HEK293 (cell line): ENCODE results near the gene C5orf15.
A peak's percentile ranks its signal among the peaks of the same experiment; 100 is the strongest.

ENCODE experiments used
- CTCF ChIA-PET: fragments of 350-600 bp; formaldehyde crosslinking; extraction: SDS; loops from one replicate; lab custom pipeline; 2021; ENCODE audit warnings: antibody characterized with exemption; lab: Yijun Ruan, JAX
- POLR2A ChIA-PET: fragments of 300-600 bp; formaldehyde crosslinking; extraction: SDS; loops from one replicate; lab custom pipeline; 2020; ENCODE audit warnings: antibody characterized with exemption, inconsistent platforms; lab: Yijun Ruan, JAX
- H3K27ac ChIP-seq: fragments of 200-500 bp; sonication (Bioruptor generic); 2 replicates; pipeline ENCODE4 v1.5.1; 2014; ENCODE audit warnings: low read depth, low read length, control low read depth, inconsistent platforms; ENCODE audit errors: extremely low read depth
- H3K36me3 ChIP-seq, 2 experiments: fragments of 200-500 bp in 1 of 2; sonication (Bioruptor generic) in 1 of 2; 1 replicate in 1 of 2; 2 replicates in 1 of 2; pipeline ENCODE4 v1.5.1; 2014 to 2017; ENCODE audit warnings: inconsistent platforms in 2 of 2, low read length in 2 of 2; ENCODE audit not compliant: control insufficient read depth in 2 of 2, insufficient read depth in 1 of 2
- H3K4me1 ChIP-seq: fragments of 200-500 bp; sonication (Bioruptor generic); 2 replicates; pipeline ENCODE4 v1.5.1; 2014; ENCODE audit warnings: mild to moderate bottlenecking, low read length, inconsistent platforms; ENCODE audit not compliant: control insufficient read depth, insufficient read depth
- H3K4me3 ChIP-seq: 2 replicates; pipeline ENCODE4 v1.5.1; 2011; ENCODE audit warnings: low read depth, mild to moderate bottlenecking, control low read depth, low read length, moderate library complexity
- H3K9me3 ChIP-seq: fragments of 200-500 bp; sonication (Bioruptor generic); 2 replicates; pipeline ENCODE4 v1.5.1; 2014; ENCODE audit warnings: low read depth, low read length, inconsistent platforms; ENCODE audit not compliant: control insufficient read depth, insufficient read depth
- BCL11A ChIP-seq: fragments of 450-650 bp; formaldehyde crosslinking; IDR thresholded peaks from 2 replicates; pipeline ENCODE4 v1.5.1; 2016; ENCODE audit warnings: low read depth, missing biosample characterization, missing genetic modification characterization
- GLI2 ChIP-seq: fragments of 450-650 bp; formaldehyde crosslinking; IDR thresholded peaks from 2 replicates; pipeline ENCODE4; 2017; ENCODE audit warnings: missing biosample characterization, missing genetic modification characterization, low read depth, borderline replicate concordance
- HOXA7 ChIP-seq: sonication (generic); formaldehyde crosslinking; IDR thresholded peaks from 2 replicates; pipeline ENCODE4 v1.8.1; 2022; ENCODE audit warnings: missing genetic modification reagents, borderline replicate concordance
- KLF1 ChIP-seq: fragments of 450-650 bp; formaldehyde crosslinking; IDR thresholded peaks from 2 replicates; pipeline ENCODE4 v1.5.1; 2016; ENCODE audit warnings: missing biosample characterization, missing genetic modification characterization
- REPIN1 ChIP-seq: fragments of 450-650 bp; formaldehyde crosslinking; IDR thresholded peaks from 2 replicates; pipeline ENCODE4 v1.5.1; 2017; ENCODE audit warnings: missing biosample characterization, missing genetic modification characterization, low read depth
- SP2 ChIP-seq: fragments of 450-650 bp; formaldehyde crosslinking; IDR thresholded peaks from 2 replicates; pipeline ENCODE4 v1.5.1; 2016; ENCODE audit warnings: missing biosample characterization, missing genetic modification characterization
- ZBTB48 ChIP-seq: fragments of 450-650 bp; formaldehyde crosslinking; IDR thresholded peaks from 2 replicates; pipeline ENCODE4 v1.5.1; 2016; ENCODE audit warnings: missing biosample characterization, missing genetic modification characterization
- ZFHX2 ChIP-seq: fragments of 450-650 bp; formaldehyde crosslinking; conservative IDR thresholded peaks from 2 replicates; pipeline ENCODE4 v1.5.1; 2016; ENCODE audit warnings: missing biosample characterization, missing genetic modification characterization
- ZFP37 ChIP-seq: fragments of 450-650 bp; formaldehyde crosslinking; IDR thresholded peaks from 2 replicates; pipeline ENCODE4 v1.5.1; 2016; ENCODE audit warnings: missing biosample characterization, missing genetic modification characterization
- ZNF112 ChIP-seq: fragments of 450-650 bp; formaldehyde crosslinking; IDR thresholded peaks from 2 replicates; pipeline ENCODE4 v1.5.0; 2017; ENCODE audit warnings: missing biosample characterization, missing genetic modification characterization
- ZNF174 ChIP-seq: fragments of 450-650 bp; formaldehyde crosslinking; IDR thresholded peaks from 2 replicates; pipeline ENCODE4 v1.5.0; 2017; ENCODE audit warnings: missing biosample characterization, mild to moderate bottlenecking, missing genetic modification characterization
- ZNF211 ChIP-seq: fragments of 450-650 bp; formaldehyde crosslinking; IDR thresholded peaks from 2 replicates; pipeline ENCODE4 v1.5.1; 2016; ENCODE audit warnings: low read depth, missing biosample characterization, missing genetic modification characterization
- ZNF221 ChIP-seq: fragments of 450-650 bp; formaldehyde crosslinking; IDR thresholded peaks from 2 replicates; pipeline ENCODE4 v1.5.1; 2017; ENCODE audit warnings: missing biosample characterization, missing genetic modification characterization, borderline replicate concordance
- ZNF24 ChIP-seq: fragments of 450-650 bp; formaldehyde crosslinking; IDR thresholded peaks from 2 replicates; pipeline ENCODE4 v1.5.1; 2016; ENCODE audit warnings: missing biosample characterization, missing genetic modification characterization
- ZNF248 ChIP-seq: fragments of 450-650 bp; formaldehyde crosslinking; IDR thresholded peaks from 2 replicates; pipeline ENCODE4 v1.5.1; 2017; ENCODE audit warnings: missing biosample characterization, missing genetic modification characterization
- ZNF292 ChIP-seq: fragments of 450-650 bp; formaldehyde crosslinking; IDR thresholded peaks from 2 replicates; pipeline ENCODE4 v1.5.1; 2016; ENCODE audit warnings: low read depth, missing biosample characterization, missing genetic modification characterization, borderline replicate concordance
- ZNF350 ChIP-seq: fragments of 450-650 bp; formaldehyde crosslinking; IDR thresholded peaks from 2 replicates; pipeline ENCODE4 v1.5.0; 2017; ENCODE audit warnings: missing biosample characterization, mild to moderate bottlenecking, missing genetic modification characterization
- ZNF501 ChIP-seq: fragments of 450-650 bp; formaldehyde crosslinking; IDR thresholded peaks from 2 replicates; pipeline ENCODE4 v1.5.1; 2016; ENCODE audit warnings: missing biosample characterization, missing genetic modification characterization
- ZNF549 ChIP-seq: fragments of 450-650 bp; IDR thresholded peaks from 2 replicates; pipeline ENCODE4 v1.5.1; 2018; ENCODE audit warnings: missing biosample characterization, missing genetic modification characterization, mild to moderate bottlenecking, inconsistent platforms, moderate library complexity
- ZNF571 ChIP-seq: fragments of 450-650 bp; formaldehyde crosslinking; IDR thresholded peaks from 2 replicates; pipeline ENCODE4 v1.5.0; 2017; ENCODE audit warnings: missing biosample characterization, missing genetic modification characterization
- ZNF600 ChIP-seq: fragments of 450-650 bp; formaldehyde crosslinking; IDR thresholded peaks from 2 replicates; pipeline ENCODE4 v1.5.1; 2016; ENCODE audit warnings: missing biosample characterization, missing genetic modification characterization
- ZNF610 ChIP-seq: fragments of 450-650 bp; formaldehyde crosslinking; IDR thresholded peaks from 2 replicates; pipeline ENCODE4 v1.5.1; 2016; ENCODE audit warnings: missing biosample characterization, missing genetic modification characterization, borderline replicate concordance
- ZNF629 ChIP-seq: fragments of 450-650 bp; formaldehyde crosslinking; IDR thresholded peaks from 2 replicates; pipeline ENCODE4 v1.5.1; 2017; ENCODE audit warnings: missing biosample characterization, missing genetic modification characterization
- ZNF658 ChIP-seq: fragments of 450-650 bp; formaldehyde crosslinking; IDR thresholded peaks from 2 replicates; pipeline ENCODE4; 2016; ENCODE audit warnings: missing biosample characterization, missing genetic modification characterization
- ZNF670 ChIP-seq: fragments of 450-650 bp; formaldehyde crosslinking; IDR thresholded peaks from 2 replicates; pipeline ENCODE4 v1.5.1; 2016; ENCODE audit warnings: missing biosample characterization, missing genetic modification characterization, low read depth
- ZNF76 ChIP-seq: fragments of 450-650 bp; formaldehyde crosslinking; IDR thresholded peaks from 2 replicates; pipeline ENCODE4; 2016; ENCODE audit warnings: low read depth, missing biosample characterization, missing genetic modification characterization, borderline replicate concordance
- ZNF791 ChIP-seq: fragments of 450-650 bp; formaldehyde crosslinking; IDR thresholded peaks from 2 replicates; pipeline ENCODE4 v1.5.1; 2016; ENCODE audit warnings: missing biosample characterization, missing genetic modification characterization
- ZSCAN16 ChIP-seq: fragments of 450-650 bp; formaldehyde crosslinking; IDR thresholded peaks from 2 replicates; pipeline ENCODE4 v1.5.1; 2016; ENCODE audit warnings: missing biosample characterization, missing genetic modification characterization
- ZSCAN23 ChIP-seq: fragments of 450-650 bp; formaldehyde crosslinking; IDR thresholded peaks from 2 replicates; pipeline ENCODE4 v1.5.1; 2016; ENCODE audit warnings: missing biosample characterization, missing genetic modification characterization
- TF ChIP-seq, protein P1 (sequence below): fragments of 450-650 bp; formaldehyde crosslinking; IDR thresholded peaks from 2 replicates; pipeline ENCODE4 v1.5.1; 2017; ENCODE audit warnings: missing biosample characterization, missing genetic modification characterization
- TF ChIP-seq, protein P2 (sequence below): fragments of 450-650 bp; formaldehyde crosslinking; IDR thresholded peaks from 2 replicates; pipeline ENCODE4 v1.5.1; 2017; ENCODE audit warnings: missing biosample characterization, mild to moderate bottlenecking, missing genetic modification characterization, moderate library complexity
- TF ChIP-seq, protein P3 (sequence below): fragments of 450-650 bp; IDR thresholded peaks from 2 replicates; pipeline ENCODE4 v1.5.1; 2018; ENCODE audit warnings: missing biosample characterization, mild to moderate bottlenecking, missing genetic modification characterization

The C5orf15 gene

DNA sequence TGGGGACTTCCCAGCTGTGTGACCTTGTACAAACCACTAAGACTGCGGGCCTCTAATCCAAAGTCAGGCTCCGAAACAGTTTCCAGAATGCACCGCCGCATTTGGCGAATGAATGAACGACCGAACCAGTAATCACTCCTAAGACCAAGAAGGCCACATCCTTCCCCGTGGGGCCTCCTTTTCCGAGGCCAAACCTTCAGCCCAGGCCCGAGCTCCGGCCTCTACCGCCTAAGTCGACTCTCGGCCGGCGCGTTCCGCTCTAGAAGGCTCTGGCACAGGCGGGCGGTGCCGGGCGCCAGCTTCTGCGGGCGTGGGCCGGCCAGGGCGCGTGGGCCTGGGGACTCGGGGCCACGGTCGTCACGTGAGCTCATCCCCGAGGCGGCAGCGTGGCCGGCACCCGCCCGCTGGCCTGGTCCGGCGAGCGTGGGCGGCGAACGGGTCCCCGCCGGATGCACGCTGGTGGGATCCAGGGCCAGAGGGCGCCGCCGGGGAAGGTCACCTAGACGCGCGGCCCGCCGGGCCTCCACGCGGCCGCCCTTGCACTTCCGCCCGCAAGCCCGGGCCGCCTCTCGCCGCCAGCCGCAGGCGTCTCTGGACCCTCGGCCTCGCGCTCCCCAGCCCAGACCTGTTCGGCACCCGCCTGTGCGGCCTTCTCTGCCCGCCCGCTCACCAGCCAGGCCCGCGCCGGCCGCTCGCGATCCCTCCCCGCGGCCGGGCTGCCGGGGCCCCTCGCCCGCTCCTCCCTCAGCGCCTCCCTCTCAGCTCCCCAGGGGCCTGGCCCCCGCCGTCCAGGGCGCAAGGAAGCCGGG, 35.6 kb upstream of the C5orf15 start:
- Histone ChIP-seq H3K27ac (peak overlapping the region; percentile 98), H3K36me3 (peaks cover 8 to 38% of the 10 kb centered on the region in 2 experiments; a peak in 2 of 3 replicates), H3K4me3 (peak overlapping the region; percentile 80), H3K9me3 (no peaks in the 10 kb centered on the region), H3K4me1 (peaks cover 3% of the 10 kb centered on the region)
- ChIA-PET POLR2A (interaction anchor here (1.1 to 2.3 kb wide), 3 partner anchors 7 to 15 kb away, joined by 3 to 8 read pairs (median 4); no protein-coding TSS in a partner anchor), CTCF (interaction anchor here (0.6 to 1.1 kb wide), 3 partner anchors 18 to 369 kb away, joined by 3 read pairs; no protein-coding TSS in a partner anchor)
- TF ChIP-seq ZNF670 (tag by site-specific recombination) (no peak), ZFHX2 (tag by site-specific recombination) (peak; percentile 95), SP2 (tag by site-specific recombination) (peak; percentile 32), KLF1 (no peak), GLI2 (tag by site-specific recombination) (no peak), ZNF658 (tag by site-specific recombination) (no peak), ZNF248 (tag by site-specific recombination) (no peak), ZNF24 (tag by site-specific recombination) (peak; percentile 24; the same call in 1 of the 2 replicates), ZNF292 (tag by site-specific recombination) (no peak), REPIN1 (tag by site-specific recombination) (no peak), ZBTB48 (no peak), ZNF571 (tag by site-specific recombination) (no peak), ZSCAN23 (tag by site-specific recombination) (no peak), ZNF221 (tag by site-specific recombination) (no peak), BCL11A (tag by site-specific recombination) (no peak), ZFP37 (tag by site-specific recombination) (peak; percentile 30; the same call in 1 of the 2 replicates), ZNF629 (no peak), ZSCAN16 (tag by site-specific recombination) (no peak), ZNF174 (tag by site-specific recombination) (no peak), ZNF501 (no peak), ZNF600 (peak; percentile 87), ZNF549 (tag by site-specific recombination) (no peak), ZNF350 (tag by site-specific recombination) (no peak), ZNF610 (tag by site-specific recombination) (no peak), HOXA7 (CRISPR knock-in tag) (no peak), ZNF76 (no peak), ZNF791 (tag by site-specific recombination) (no peak), ZNF211 (tag by site-specific recombination) (no peak), ZNF112 (no peak)
- TF ChIP-seq, protein P1, sequence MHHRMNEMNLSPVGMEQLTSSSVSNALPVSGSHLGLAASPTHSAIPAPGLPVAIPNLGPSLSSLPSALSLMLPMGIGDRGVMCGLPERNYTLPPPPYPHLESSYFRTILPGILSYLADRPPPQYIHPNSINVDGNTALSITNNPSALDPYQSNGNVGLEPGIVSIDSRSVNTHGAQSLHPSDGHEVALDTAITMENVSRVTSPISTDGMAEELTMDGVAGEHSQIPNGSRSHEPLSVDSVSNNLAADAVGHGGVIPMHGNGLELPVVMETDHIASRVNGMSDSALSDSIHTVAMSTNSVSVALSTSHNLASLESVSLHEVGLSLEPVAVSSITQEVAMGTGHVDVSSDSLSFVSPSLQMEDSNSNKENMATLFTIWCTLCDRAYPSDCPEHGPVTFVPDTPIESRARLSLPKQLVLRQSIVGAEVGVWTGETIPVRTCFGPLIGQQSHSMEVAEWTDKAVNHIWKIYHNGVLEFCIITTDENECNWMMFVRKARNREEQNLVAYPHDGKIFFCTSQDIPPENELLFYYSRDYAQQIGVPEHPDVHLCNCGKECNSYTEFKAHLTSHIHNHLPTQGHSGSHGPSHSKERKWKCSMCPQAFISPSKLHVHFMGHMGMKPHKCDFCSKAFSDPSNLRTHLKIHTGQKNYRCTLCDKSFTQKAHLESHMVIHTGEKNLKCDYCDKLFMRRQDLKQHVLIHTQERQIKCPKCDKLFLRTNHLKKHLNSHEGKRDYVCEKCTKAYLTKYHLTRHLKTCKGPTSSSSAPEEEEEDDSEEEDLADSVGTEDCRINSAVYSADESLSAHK (tag by site-specific recombination) = no peak
- TF ChIP-seq, protein P2, sequence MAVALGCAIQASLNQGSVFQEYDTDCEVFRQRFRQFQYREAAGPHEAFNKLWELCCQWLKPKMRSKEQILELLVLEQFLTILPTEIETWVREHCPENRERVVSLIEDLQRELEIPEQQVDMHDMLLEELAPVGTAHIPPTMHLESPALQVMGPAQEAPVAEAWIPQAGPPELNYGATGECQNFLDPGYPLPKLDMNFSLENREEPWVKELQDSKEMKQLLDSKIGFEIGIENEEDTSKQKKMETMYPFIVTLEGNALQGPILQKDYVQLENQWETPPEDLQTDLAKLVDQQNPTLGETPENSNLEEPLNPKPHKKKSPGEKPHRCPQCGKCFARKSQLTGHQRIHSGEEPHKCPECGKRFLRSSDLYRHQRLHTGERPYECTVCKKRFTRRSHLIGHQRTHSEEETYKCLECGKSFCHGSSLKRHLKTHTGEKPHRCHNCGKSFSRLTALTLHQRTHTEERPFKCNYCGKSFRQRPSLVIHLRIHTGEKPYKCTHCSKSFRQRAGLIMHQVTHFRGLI = no peak
- TF ChIP-seq, protein P3, sequence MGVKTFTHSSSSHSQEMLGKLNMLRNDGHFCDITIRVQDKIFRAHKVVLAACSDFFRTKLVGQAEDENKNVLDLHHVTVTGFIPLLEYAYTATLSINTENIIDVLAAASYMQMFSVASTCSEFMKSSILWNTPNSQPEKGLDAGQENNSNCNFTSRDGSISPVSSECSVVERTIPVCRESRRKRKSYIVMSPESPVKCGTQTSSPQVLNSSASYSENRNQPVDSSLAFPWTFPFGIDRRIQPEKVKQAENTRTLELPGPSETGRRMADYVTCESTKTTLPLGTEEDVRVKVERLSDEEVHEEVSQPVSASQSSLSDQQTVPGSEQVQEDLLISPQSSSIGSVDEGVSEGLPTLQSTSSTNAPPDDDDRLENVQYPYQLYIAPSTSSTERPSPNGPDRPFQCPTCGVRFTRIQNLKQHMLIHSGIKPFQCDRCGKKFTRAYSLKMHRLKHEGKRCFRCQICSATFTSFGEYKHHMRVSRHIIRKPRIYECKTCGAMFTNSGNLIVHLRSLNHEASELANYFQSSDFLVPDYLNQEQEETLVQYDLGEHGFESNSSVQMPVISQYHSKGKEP (tag by site-specific recombination) = no peak
